ENCODE measurements around the gene FERMT2. TPM values are rescaled to one million over a fixed set of nuclear protein-coding genes. Genes with fewer than 3 reads are reported as not detected.

Gene FERMT2
- total RNA-seq, 3 donors from 2014 or later (not counting 1 experiment from before 2014, with no cell fraction given): 0.58 to 1.7 (median 0.92) TPM

GRCh38 chr14:52875707-52876106 is 75.1 kb downstream of the FERMT2 start:
- H3K27me3 Mint-ChIP-seq (ENCODE audit: low read depth in 2 of 2): no peaks in the 10 kb centered on the region
- WGBS (ENCODE audit: insufficient coverage): 84% methylated on average over 4 of the region's 4 CpGs
- Histone ChIP-seq H3K36me3 (ENCODE audit: control insufficient read depth, insufficient read depth, low read length) (no peaks in the 10 kb centered on the region), H3K4me3 (ENCODE audit: low read length) (no peak overlapping the region), H3K27ac (ENCODE audit: low read length) (no peak overlapping the region), H3K9me3 (ENCODE audit: control insufficient read depth, insufficient read depth, low read length) (no peaks in the 10 kb centered on the region), H3K4me1 (ENCODE audit: control insufficient read depth, insufficient read depth, low read length) (no peaks in the 10 kb centered on the region), H3K27me3 (ENCODE audit: control insufficient read depth, insufficient read depth, low read length) (no peaks in the 10 kb centered on the region)
- H3K4me3 Mint-ChIP-seq: no peak overlapping the region
- DNase-seq (no peak), ATAC-seq (no peak)
- intact Hi-C loops (cut with micrococcal nuclease): no loop called here
- no peak for TF ChIP-seq CTCF (IDR thresholded peaks at IDR 0.05)
- H3K9me3 Mint-ChIP-seq: no peaks in the 10 kb centered on the region
- H3K27ac Mint-ChIP-seq: no peak overlapping the region
- H3K36me3 Mint-ChIP-seq: no peaks in the 10 kb centered on the region
- no peaks in the 10 kb centered on the region for H3K4me1 Mint-ChIP-seq

GRCh38 chr14:52874389-52874788 is 76.5 kb downstream of the FERMT2 start:
- no peaks in the 10 kb centered on the region for H3K36me3 ChIP-seq (ENCODE audit: control insufficient read depth, insufficient read depth, low read length)
- H3K4me1 ChIP-seq (ENCODE audit: control insufficient read depth, insufficient read depth, low read length): no peaks in the 10 kb centered on the region
- H3K27me3 ChIP-seq (ENCODE audit: control insufficient read depth, insufficient read depth, low read length): no peaks in the 10 kb centered on the region
- Mint-ChIP-seq H3K9me3 (no peaks in the 10 kb centered on the region), H3K27me3 (ENCODE audit: low read depth in 2 of 2) (no peaks in the 10 kb centered on the region), H3K27ac (no peak overlapping the region), H3K4me3 (no peak overlapping the region), H3K36me3 (no peaks in the 10 kb centered on the region), H3K4me1 (no peaks in the 10 kb centered on the region)
- no peak for ATAC-seq
- H3K27ac ChIP-seq (ENCODE audit: low read length): no peak overlapping the region
- H3K4me3 ChIP-seq (ENCODE audit: low read length): no peak overlapping the region
- no peak for DNase-seq
- intact Hi-C loops (cut with micrococcal nuclease): no loop called here
- no peaks in the 10 kb centered on the region for H3K9me3 ChIP-seq (ENCODE audit: control insufficient read depth, insufficient read depth, low read length)
- no CpG with 5 or more reads among the region's 1 CpG for WGBS (ENCODE audit: insufficient coverage)
- no peak for TF ChIP-seq CTCF (IDR thresholded peaks at IDR 0.05)

GRCh38 chr14:52873694-52874093 is 77.2 kb downstream of the FERMT2 start:
- ATAC-seq (no peak), DNase-seq (no peak)
- H3K9me3 ChIP-seq (ENCODE audit: control insufficient read depth, insufficient read depth, low read length): no peaks in the 10 kb centered on the region
- WGBS (ENCODE audit: insufficient coverage): 96% methylated on average over 6 of the region's 7 CpGs
- no peaks in the 10 kb centered on the region for H3K4me1 Mint-ChIP-seq
- no peak overlapping the region for H3K4me3 ChIP-seq (ENCODE audit: low read length)
- no peak overlapping the region for H3K4me3 Mint-ChIP-seq
- no peaks in the 10 kb centered on the region for H3K36me3 Mint-ChIP-seq
- no peaks in the 10 kb centered on the region for H3K36me3 ChIP-seq (ENCODE audit: control insufficient read depth, insufficient read depth, low read length)
- H3K4me1 ChIP-seq (ENCODE audit: control insufficient read depth, insufficient read depth, low read length): no peaks in the 10 kb centered on the region
- intact Hi-C loops (cut with micrococcal nuclease): no loop called here
- no peak overlapping the region for H3K27ac Mint-ChIP-seq
- H3K27me3 ChIP-seq (ENCODE audit: control insufficient read depth, insufficient read depth, low read length): no peaks in the 10 kb centered on the region
- H3K9me3 Mint-ChIP-seq: no peaks in the 10 kb centered on the region
- H3K27me3 Mint-ChIP-seq (ENCODE audit: low read depth in 2 of 2): no peaks in the 10 kb centered on the region
- TF ChIP-seq CTCF (IDR thresholded peaks at IDR 0.05): no peak
- no peak overlapping the region for H3K27ac ChIP-seq (ENCODE audit: low read length)

GRCh38 chr14:52873065-52873464 is 77.8 kb downstream of the FERMT2 start:
- H3K4me3 ChIP-seq (ENCODE audit: low read length): no peak overlapping the region
- TF ChIP-seq CTCF (IDR thresholded peaks at IDR 0.05): no peak
- Mint-ChIP-seq H3K9me3 (no peaks in the 10 kb centered on the region), H3K27ac (no peak overlapping the region), H3K36me3 (no peaks in the 10 kb centered on the region), H3K4me1 (no peaks in the 10 kb centered on the region), H3K27me3 (ENCODE audit: low read depth in 2 of 2) (no peaks in the 10 kb centered on the region), H3K4me3 (no peak overlapping the region)
- intact Hi-C loops (cut with micrococcal nuclease): no loop called here
- H3K36me3 ChIP-seq (ENCODE audit: control insufficient read depth, insufficient read depth, low read length): no peaks in the 10 kb centered on the region
- no peaks in the 10 kb centered on the region for H3K9me3 ChIP-seq (ENCODE audit: control insufficient read depth, insufficient read depth, low read length)
- WGBS (ENCODE audit: insufficient coverage): 88% methylated on average over 3 of the region's 4 CpGs
- DNase-seq (no peak), ATAC-seq (no peak)
- H3K4me1 ChIP-seq (ENCODE audit: control insufficient read depth, insufficient read depth, low read length): no peaks in the 10 kb centered on the region
- H3K27ac ChIP-seq (ENCODE audit: low read length): no peak overlapping the region
- H3K27me3 ChIP-seq (ENCODE audit: control insufficient read depth, insufficient read depth, low read length): no peaks in the 10 kb centered on the region
